22Rv1 (cell line): Measurements from ENCODE around the gene OR5M10.
"Not testable (repeated sequence)": the region's sequence is repeated elsewhere in the genome, so short reads cannot be mapped to it uniquely, and the experiment has no call there.

Experiments
- ZFX ChIP-seq: fragments of 450-650 bp; IDR thresholded peaks from 2 replicates; pipeline ENCODE4 v1.6.1; 2017; ENCODE audit warnings: antibody characterized with exemption, borderline replicate concordance
- TF ChIP-seq, protein P1 (sequence below): fragments of 450-650 bp; IDR thresholded peaks from 2 replicates; pipeline ENCODE4 v1.5.1; 2017; ENCODE audit warnings: mild to moderate bottlenecking

DNA sequence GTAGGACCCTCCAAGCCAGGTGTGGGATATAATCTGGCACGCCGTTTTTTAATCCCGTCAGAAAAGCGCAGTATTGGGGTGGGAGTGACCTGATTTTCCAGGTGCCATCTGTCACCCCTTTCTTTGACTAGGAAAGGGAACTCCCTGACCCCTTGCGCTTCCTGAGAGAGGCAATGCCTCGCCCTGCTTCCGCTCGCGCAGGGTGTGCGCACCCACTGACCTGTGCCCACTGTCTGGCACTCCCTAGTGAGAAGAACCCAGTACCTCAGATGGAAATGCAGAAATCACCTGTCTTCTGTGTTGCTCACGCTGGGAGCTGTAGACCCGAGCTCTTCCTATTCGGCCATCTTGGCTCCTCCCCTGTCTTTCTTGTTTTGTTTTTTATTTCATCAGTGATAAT, 22.8 kb downstream of the OR5M10 start:
- TF ChIP-seq, protein P1, sequence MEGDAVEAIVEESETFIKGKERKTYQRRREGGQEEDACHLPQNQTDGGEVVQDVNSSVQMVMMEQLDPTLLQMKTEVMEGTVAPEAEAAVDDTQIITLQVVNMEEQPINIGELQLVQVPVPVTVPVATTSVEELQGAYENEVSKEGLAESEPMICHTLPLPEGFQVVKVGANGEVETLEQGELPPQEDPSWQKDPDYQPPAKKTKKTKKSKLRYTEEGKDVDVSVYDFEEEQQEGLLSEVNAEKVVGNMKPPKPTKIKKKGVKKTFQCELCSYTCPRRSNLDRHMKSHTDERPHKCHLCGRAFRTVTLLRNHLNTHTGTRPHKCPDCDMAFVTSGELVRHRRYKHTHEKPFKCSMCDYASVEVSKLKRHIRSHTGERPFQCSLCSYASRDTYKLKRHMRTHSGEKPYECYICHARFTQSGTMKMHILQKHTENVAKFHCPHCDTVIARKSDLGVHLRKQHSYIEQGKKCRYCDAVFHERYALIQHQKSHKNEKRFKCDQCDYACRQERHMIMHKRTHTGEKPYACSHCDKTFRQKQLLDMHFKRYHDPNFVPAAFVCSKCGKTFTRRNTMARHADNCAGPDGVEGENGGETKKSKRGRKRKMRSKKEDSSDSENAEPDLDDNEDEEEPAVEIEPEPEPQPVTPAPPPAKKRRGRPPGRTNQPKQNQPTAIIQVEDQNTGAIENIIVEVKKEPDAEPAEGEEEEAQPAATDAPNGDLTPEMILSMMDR = not testable (repeated sequence)
- not testable (repeated sequence) for TF ChIP-seq ZFX
